NCI-H2196 treated with DMSO at 0.1 percent for 48 hours (cell line): ENCODE results near the gene NT5DC4.

Experiments used
- DNase-seq: peaks from one replicate; lab custom pipeline; 2025; ENCODE audit not compliant: unreplicated experiment; lab: John Stamatoyannopoulos, UW

The NT5DC4 gene

GRCh38 chr2:112720785-112721184, at the start of gene NT5DC4:
Gene NT5DC4 (plus strand): TSS chr2:112721020. CDS start chr2:112721080, 60 bp downstream.
- no peak for DNase-seq

- no peak for DNase-seq
These were observed 49.0 kb upstream of the NT5DC4 start for GRCh38 chr2:112671801-112672200.

GRCh38 chr2:112673008-112673407, 47.8 kb upstream of the NT5DC4 start:
- DNase-seq = no peak

- no peak for DNase-seq
These were observed 46.6 kb upstream of the NT5DC4 start for GRCh38 chr2:112674229-112674628.

GRCh38 chr2:112679484-112679883, 41.3 kb upstream of the NT5DC4 start:
- DNase-seq = no peak

GRCh38 chr2:112680666-112681101, 40.1 kb upstream of the NT5DC4 start:
- no peak for DNase-seq

- DNase-seq = no peak
These were observed 38.7 kb upstream of the NT5DC4 start for GRCh38 chr2:112682101-112682500.

GRCh38 chr2:112683550-112684414, 37.0 kb upstream of the NT5DC4 start:
- DNase-seq = no peak

- DNase-seq = no peak
These were observed 36.4 kb upstream of the NT5DC4 start for GRCh38 chr2:112684415-112684775.

GRCh38 chr2:112685271-112685884, 35.4 kb upstream of the NT5DC4 start:
- no peak for DNase-seq

GRCh38 chr2:112686348-112687217, 34.2 kb upstream of the NT5DC4 start:
- DNase-seq = no peak

GRCh38 chr2:112687522-112687921, 33.3 kb upstream of the NT5DC4 start:
- no peak for DNase-seq

- DNase-seq = no peak
These were observed 32.5 kb upstream of the NT5DC4 start for GRCh38 chr2:112688086-112688880.

GRCh38 chr2:112690853-112691401, 29.9 kb upstream of the NT5DC4 start:
- DNase-seq = peak; percentile 39

GRCh38 chr2:112691881-112692281, 28.9 kb upstream of the NT5DC4 start:
- no peak for DNase-seq

GRCh38 chr2:112692495-112692911, 28.3 kb upstream of the NT5DC4 start:
- DNase-seq = peak; percentile 93

- DNase-seq = no peak
These were observed 27.9 kb upstream of the NT5DC4 start for GRCh38 chr2:112692918-112693317.

- no peak for DNase-seq
These were observed 27.2 kb upstream of the NT5DC4 start for GRCh38 chr2:112693596-112693995.

- no peak for DNase-seq
These were observed 26.6 kb upstream of the NT5DC4 start for GRCh38 chr2:112694182-112694581.

- DNase-seq = no peak
These were observed 21.8 kb upstream of the NT5DC4 start for GRCh38 chr2:112698834-112699515.
